Lower leg skin (tissue), 4 donors: Measurements from ENCODE around the gene TTC22. TPM values are rescaled to one million over a fixed set of nuclear protein-coding genes. Genes with fewer than 3 reads are reported as not detected.

ENCODE experiments used
- DNase-seq, 2 donors: peaks; one replicate each; pipeline ENCODE4 v3.0.0-alpha.2; 2019; ENCODE audit warnings: low spot score in 2 of 2
- H3K4me3 ChIP-seq: fragments of 200-600 bp; sonication (generic); 2 replicates; pipeline ENCODE4 v1.5.1; 2017; ENCODE audit warnings: mild to moderate bottlenecking, low read depth; ENCODE audit not compliant: poor library complexity, severe bottlenecking
- CTCF ChIP-seq, 3 donors: fragments of 450-650 bp; IDR thresholded peaks; one replicate each; pipeline ENCODE4 v1.5.1; 2016; ENCODE audit warnings: antibody characterized with exemption in 3 of 3, mild to moderate bottlenecking in 3 of 3, moderate library complexity in 2 of 3
- POLR2A ChIP-seq, 2 donors: fragments of 450-650 bp; IDR thresholded peaks; one replicate each; pipeline ENCODE4 v1.6.1; 2016 to 2017; ENCODE audit warnings: antibody characterized with exemption in 2 of 2, mild to moderate bottlenecking in 1 of 2, moderate library complexity in 1 of 2
- WGBS, 2 donors: methylation state at CpG; one replicate each; pipeline ENCODE4 v1.1.5; 2018; 5-methylcytosine and 5-hydroxymethylcytosine counted together
- intact Hi-C: fragments of 100-400 bp; cut with DNase I; formaldehyde crosslinking; loops from one replicate; pipeline ENCODE4 v1.15.0; 2023; ENCODE audit warnings: low total_unique reads
- total RNA-seq, 4 donors: library from RNA; depleted of rRNA; stranded (reverse); fragments of >200 nt; gene quantifications; one replicate each; pipeline ENCODE4 v1.1.0, GENCODE V29; 2016

TTC22 gene
- total RNA-seq, 4 donors from 2014 or later: 49.1 to 76.6 (median 65.7) TPM

GRCh38 chr1:54772951-54773350 lies 28.2 kb downstream of the TTC22 start:
- DNase-seq: no peak
- H3K4me3 ChIP-seq: no peak overlapping the region
- intact Hi-C loops: no loop called here
- no peak for TF ChIP-seq POLR2A (IDR thresholded peaks at IDR 0.05)
- TF ChIP-seq CTCF (IDR thresholded peaks at IDR 0.05): no peak
- WGBS, 2 donors: 78 to 88% methylated on average over 2 of the region's 2 CpGs

GRCh38 chr1:54768093-54768492 lies 33.0 kb downstream of the TTC22 start:
- intact Hi-C loops: no loop called here
- TF ChIP-seq CTCF (IDR thresholded peaks at IDR 0.05) (no peak), POLR2A (IDR thresholded peaks at IDR 0.05) (no peak)
- H3K4me3 ChIP-seq: no peak overlapping the region
- no peak for DNase-seq
- WGBS, 2 donors: 78 to 89% methylated on average over 5 of the region's 5 CpGs

GRCh38 chr1:54767526-54767925 lies 33.6 kb downstream of the TTC22 start:
- intact Hi-C loops: no loop called here
- 58 to 70% methylated on average over 6 of the region's 6 CpGs for WGBS, 2 donors
- TF ChIP-seq POLR2A (IDR thresholded peaks at IDR 0.05) (no peak), CTCF (IDR thresholded peaks at IDR 0.05) (no peak)
- DNase-seq: no peak
- no peak overlapping the region for H3K4me3 ChIP-seq

GRCh38 chr1:54766726-54767125 lies 34.4 kb downstream of the TTC22 start:
- no peak overlapping the region for H3K4me3 ChIP-seq
- intact Hi-C loops: no loop called here
- DNase-seq: no peak
- whole genome bisulfite sequencing, 2 donors: 30 to 39% methylated on average over 4 of the region's 4 CpGs
- no peak for TF ChIP-seq POLR2A (IDR thresholded peaks at IDR 0.05)
- no peak for TF ChIP-seq CTCF (IDR thresholded peaks at IDR 0.05)

GRCh38 chr1:54764922-54765561 lies 36.1 kb downstream of the TTC22 start:
- TF ChIP-seq CTCF (IDR thresholded peaks at IDR 0.05): no peak
- no peak for TF ChIP-seq POLR2A (IDR thresholded peaks at IDR 0.05)
- no peak for DNase-seq
- WGBS, 2 donors: 65 to 67% methylated on average over 13 of the region's 13 CpGs
- intact Hi-C loops: no loop called here
- H3K4me3 ChIP-seq: no peak overlapping the region
